Ishikawa (cell line): ENCODE measurements around the gene HMGCLL1.
A peak's percentile ranks its signal among the peaks of the same experiment; 100 is the strongest.

Source experiments
- CEBPB ChIP-seq: IDR thresholded peaks from 2 replicates; pipeline ENCODE4 v1.6.1; 2012
- CREB1 ChIP-seq: IDR thresholded peaks from 2 replicates; pipeline ENCODE4 v1.6.1; 2012; ENCODE audit warnings: low read depth
- EGR1 ChIP-seq: IDR thresholded peaks from 2 replicates; pipeline ENCODE4 v1.6.1; 2012
- EP300 ChIP-seq: IDR thresholded peaks from 2 replicates; pipeline ENCODE4 v1.6.1; 2012; ENCODE audit warnings: borderline replicate concordance
- FOXM1 ChIP-seq: IDR thresholded peaks from 2 replicates; pipeline ENCODE4 v1.6.1; 2012; ENCODE audit warnings: low read depth, borderline replicate concordance
- NFIC ChIP-seq: IDR thresholded peaks from 2 replicates; pipeline ENCODE4 v1.6.1; 2012
- RAD21 ChIP-seq: IDR thresholded peaks from 2 replicates; pipeline ENCODE4 v1.6.1; 2012; ENCODE audit warnings: low read depth
- TAF1 ChIP-seq: IDR thresholded peaks from 2 replicates; pipeline ENCODE4 v1.6.1; 2012; ENCODE audit warnings: low read depth, mild to moderate bottlenecking
- TCF12 ChIP-seq: IDR thresholded peaks from 2 replicates; pipeline ENCODE4 v1.6.1; 2012; ENCODE audit warnings: low read depth
- TEAD4 ChIP-seq: IDR thresholded peaks from 2 replicates; pipeline ENCODE4 v1.6.1; 2012
- USF1 ChIP-seq: IDR thresholded peaks from 2 replicates; pipeline ENCODE4 v1.6.1; 2012
- YY1 ChIP-seq: IDR thresholded peaks from 2 replicates; pipeline ENCODE4 v1.6.1; 2012; ENCODE audit warnings: low read depth
- ZBTB7A ChIP-seq: IDR thresholded peaks from 2 replicates; pipeline ENCODE4 v1.6.1; 2012; ENCODE audit warnings: low read depth
- TF ChIP-seq, protein P1 (sequence below): IDR thresholded peaks from 2 replicates; pipeline ENCODE4 v1.6.1; 2012
- TF ChIP-seq, protein P2 (sequence below): IDR thresholded peaks from 2 replicates; pipeline ENCODE4 v1.6.1; 2012; ENCODE audit warnings: low read depth, mild to moderate bottlenecking

The HMGCLL1 gene

GRCh38 chr6:55578537-55579363 lies at the start of gene HMGCLL1:
Gene HMGCLL1 (minus strand): TSS chr6:55579192. CDS start chr6:55579055, 137 bp downstream.
- TF ChIP-seq YY1, result no peak
- TF ChIP-seq, protein P1, sequence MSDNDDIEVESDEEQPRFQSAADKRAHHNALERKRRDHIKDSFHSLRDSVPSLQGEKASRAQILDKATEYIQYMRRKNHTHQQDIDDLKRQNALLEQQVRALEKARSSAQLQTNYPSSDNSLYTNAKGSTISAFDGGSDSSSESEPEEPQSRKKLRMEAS, result peak; percentile 58; the same call in 1 of the 2 replicates
- TF ChIP-seq FOXM1, result no peak
- TF ChIP-seq CEBPB, result peak; percentile 52; the same call in 1 of the 2 replicates
- TF ChIP-seq TAF1, result no peak
- TF ChIP-seq NFIC, result 0 out of 2 replicates have a peak, but pooled peaks have one; percentile 8
- no peak for TF ChIP-seq TCF12
- TF ChIP-seq EP300, result no peak
- no peak for TF ChIP-seq TEAD4
- no peak for TF ChIP-seq EGR1
- peak; percentile 13; the same call in 1 of the 2 replicates for TF ChIP-seq RAD21
- TF ChIP-seq USF1, result no peak
- TF ChIP-seq, protein P2, sequence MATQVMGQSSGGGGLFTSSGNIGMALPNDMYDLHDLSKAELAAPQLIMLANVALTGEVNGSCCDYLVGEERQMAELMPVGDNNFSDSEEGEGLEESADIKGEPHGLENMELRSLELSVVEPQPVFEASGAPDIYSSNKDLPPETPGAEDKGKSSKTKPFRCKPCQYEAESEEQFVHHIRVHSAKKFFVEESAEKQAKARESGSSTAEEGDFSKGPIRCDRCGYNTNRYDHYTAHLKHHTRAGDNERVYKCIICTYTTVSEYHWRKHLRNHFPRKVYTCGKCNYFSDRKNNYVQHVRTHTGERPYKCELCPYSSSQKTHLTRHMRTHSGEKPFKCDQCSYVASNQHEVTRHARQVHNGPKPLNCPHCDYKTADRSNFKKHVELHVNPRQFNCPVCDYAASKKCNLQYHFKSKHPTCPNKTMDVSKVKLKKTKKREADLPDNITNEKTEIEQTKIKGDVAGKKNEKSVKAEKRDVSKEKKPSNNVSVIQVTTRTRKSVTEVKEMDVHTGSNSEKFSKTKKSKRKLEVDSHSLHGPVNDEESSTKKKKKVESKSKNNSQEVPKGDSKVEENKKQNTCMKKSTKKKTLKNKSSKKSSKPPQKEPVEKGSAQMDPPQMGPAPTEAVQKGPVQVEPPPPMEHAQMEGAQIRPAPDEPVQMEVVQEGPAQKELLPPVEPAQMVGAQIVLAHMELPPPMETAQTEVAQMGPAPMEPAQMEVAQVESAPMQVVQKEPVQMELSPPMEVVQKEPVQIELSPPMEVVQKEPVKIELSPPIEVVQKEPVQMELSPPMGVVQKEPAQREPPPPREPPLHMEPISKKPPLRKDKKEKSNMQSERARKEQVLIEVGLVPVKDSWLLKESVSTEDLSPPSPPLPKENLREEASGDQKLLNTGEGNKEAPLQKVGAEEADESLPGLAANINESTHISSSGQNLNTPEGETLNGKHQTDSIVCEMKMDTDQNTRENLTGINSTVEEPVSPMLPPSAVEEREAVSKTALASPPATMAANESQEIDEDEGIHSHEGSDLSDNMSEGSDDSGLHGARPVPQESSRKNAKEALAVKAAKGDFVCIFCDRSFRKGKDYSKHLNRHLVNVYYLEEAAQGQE, result no peak
- TF ChIP-seq CREB1, result no peak
- no peak for TF ChIP-seq ZBTB7A

- TF ChIP-seq USF1 (no peak), ZBTB7A (no peak), FOXM1 (no peak), CEBPB (no peak), EP300 (no peak), TEAD4 (no peak), YY1 (no peak), CREB1 (no peak), EGR1 (no peak), NFIC (no peak), TCF12 (no peak), RAD21 (no peak), TAF1 (no peak)
- TF ChIP-seq, protein P2, result no peak
- TF ChIP-seq, protein P1, result no peak
Observed at GRCh38 chr6:55621993-55622392, 43.0 kb upstream of the HMGCLL1 start.

- no peak for TF ChIP-seq USF1
- TF ChIP-seq, protein P1, result no peak
- TF ChIP-seq, protein P2, result no peak
- no peak for TF ChIP-seq ZBTB7A
- no peak for TF ChIP-seq EP300
- TF ChIP-seq YY1, result no peak
- no peak for TF ChIP-seq NFIC
- TF ChIP-seq TEAD4, result no peak
- no peak for TF ChIP-seq CEBPB
- no peak for TF ChIP-seq TCF12
Observed at GRCh38 chr6:55621244-55621643, 42.3 kb upstream of the HMGCLL1 start.
